Endometrium (tissue), 2 donors: ENCODE data around the gene HORMAD2.

Source experiments
- FAIRE-seq: peaks from 2 replicates; lab custom pipeline; 2012; peaks lifted over from hg19 to GRCh38; lab: Jason Lieb, UNC
- donor health status: control.
- donor health status: control.

Gene HORMAD2

GRCh38 chr22:30113494-30113893, 33.2 kb downstream of the HORMAD2 start:
- no peak for FAIRE-seq

GRCh38 chr22:30114361-30114760, 34.1 kb downstream of the HORMAD2 start:
- no peak for FAIRE-seq

DNA sequence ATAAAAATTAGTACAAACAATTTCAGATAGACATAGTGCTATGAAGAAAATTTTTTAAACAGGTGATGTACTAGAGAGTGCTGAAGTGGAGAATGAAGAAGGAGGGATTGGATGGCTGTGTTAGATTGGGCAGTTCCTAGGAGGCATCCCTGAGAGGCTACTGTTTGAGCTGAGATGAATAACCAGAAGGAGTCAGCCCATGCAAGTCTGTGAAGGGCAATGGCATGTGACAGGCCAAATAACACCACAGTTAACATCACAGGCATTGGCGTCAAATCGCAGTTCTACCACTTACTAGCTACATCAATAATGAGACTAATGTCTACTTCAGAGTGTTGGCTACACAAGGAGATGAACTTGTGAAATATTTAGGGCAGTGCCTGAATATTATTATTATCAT, 35.4 kb downstream of the HORMAD2 start:
- FAIRE-seq = no peak

GRCh38 chr22:30116362-30117117, 36.3 kb downstream of the HORMAD2 start:
- FAIRE-seq = peak; percentile 43

DNA sequence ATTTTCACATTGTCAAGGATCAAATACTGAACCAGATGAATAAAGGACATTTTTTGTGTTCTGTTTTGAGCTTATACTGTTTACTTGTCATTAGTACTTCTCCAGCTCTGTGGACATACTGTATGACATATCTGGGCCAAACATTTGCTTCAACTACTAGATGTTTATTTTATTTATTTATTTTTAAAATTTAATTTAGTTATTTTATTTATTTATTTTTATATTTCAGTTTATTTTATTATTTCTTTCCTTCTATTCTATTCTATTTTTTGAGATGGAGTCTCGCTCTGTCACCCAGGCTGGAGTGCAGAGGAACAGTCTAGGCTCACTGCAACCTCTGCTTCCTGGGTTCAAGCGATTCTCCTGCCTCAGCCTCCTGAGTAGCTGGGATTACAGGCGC, 37.0 kb downstream of the HORMAD2 start:
- FAIRE-seq = no peak

DNA sequence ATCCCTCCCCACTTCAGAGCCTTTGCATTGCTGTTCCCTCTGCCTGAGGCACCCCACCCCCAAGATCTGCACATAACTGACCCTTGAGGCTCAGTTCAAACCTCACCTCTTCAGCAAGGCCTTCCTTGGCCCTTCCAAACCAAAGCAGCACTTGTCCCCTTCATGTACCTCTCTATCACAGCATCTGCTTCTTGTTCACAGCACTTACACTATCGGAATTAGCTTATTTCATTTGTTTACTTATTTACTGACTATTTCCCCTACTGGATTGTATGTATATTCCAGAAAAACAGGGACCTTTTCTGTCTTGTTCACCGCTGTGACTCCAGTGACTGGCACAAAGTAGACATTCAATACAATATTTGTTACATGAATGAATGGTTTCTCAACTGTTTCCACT, 38.0 kb downstream of the HORMAD2 start:
- FAIRE-seq = no peak

GRCh38 chr22:30121960-30122359, 41.7 kb downstream of the HORMAD2 start:
- no peak for FAIRE-seq

DNA sequence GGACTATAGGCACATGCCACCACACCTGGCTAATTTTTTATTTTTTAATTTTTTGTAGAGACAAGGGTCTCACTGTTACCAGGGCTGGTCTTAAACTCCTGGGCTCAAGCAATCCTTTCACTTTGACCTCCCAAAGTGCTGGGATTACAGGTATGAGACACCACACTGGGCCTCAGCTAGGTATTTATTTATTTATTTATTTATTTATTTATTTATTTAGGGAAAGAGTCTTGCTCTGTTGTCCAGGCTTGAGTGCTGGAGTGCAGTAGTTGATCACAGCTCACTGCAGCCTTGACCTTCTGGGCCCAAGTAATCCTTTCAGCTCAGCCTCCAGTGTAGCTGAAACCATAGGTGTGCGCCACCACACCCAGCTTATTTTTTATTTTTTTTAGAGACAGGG, 43.2 kb downstream of the HORMAD2 start:
- FAIRE-seq = no peak

- no peak for FAIRE-seq
Measured at GRCh38 chr22:30127749-30128166, 47.5 kb downstream of the HORMAD2 start.

DNA sequence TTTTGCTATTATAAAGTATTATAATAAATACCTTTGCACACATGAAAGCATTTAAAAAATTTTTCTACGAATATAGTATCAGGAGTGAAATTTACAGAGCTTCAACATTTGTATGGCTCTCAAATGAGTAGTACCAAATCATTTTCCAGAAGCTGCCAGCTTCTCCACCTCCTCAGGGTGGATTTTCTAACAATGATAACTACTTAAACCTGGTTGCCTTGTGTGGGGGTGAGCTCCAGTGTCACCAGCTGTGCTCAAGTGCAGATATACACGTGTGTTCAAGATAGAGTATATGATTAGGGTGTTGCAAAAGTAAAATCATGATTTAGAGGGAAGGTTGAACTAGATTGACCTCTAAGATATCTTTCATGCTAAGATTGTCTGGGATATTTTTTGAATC, 48.2 kb downstream of the HORMAD2 start:
- FAIRE-seq = no peak

DNA sequence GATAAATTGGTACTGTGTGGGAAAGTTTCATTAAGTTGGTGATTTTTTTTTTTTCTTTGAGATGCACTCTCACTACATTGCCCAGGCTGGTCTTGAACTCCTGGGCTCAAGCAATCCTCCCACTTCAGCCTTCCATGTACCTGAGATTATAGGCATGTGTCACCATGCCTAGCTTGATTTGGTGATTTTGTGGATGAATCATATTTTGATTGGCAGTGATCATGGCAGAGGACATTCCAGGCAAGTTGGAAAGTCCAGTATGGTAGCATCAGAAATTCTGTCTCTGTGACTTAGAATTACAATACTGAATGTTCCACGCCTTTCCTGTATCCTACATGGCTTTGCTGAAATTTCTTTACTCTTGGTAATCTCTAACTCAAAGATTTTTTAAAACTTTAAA, 49.4 kb downstream of the HORMAD2 start:
- no peak for FAIRE-seq

- FAIRE-seq = no peak
Measured at GRCh38 chr22:30132290-30132996, 52.2 kb downstream of the HORMAD2 start.

DNA sequence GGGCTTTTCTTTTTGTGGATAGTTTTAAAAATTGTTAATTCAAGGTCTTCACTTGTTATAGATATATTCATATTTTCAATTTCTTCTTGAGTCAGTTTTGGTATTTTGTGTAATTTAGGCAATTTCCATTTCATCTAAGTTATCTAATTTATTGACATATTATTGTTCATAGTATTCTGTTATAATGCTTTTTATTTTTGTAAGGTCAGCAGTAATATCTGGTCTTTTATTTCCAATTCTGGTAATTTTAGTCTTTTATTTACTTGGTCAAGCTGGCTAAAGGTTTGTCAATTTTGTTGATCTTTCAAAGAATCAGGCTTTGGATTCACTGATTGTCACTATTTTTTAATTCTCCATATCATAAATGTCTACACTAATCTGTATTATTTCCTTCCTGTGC, 60.1 kb downstream of the HORMAD2 start:
- FAIRE-seq = no peak

DNA sequence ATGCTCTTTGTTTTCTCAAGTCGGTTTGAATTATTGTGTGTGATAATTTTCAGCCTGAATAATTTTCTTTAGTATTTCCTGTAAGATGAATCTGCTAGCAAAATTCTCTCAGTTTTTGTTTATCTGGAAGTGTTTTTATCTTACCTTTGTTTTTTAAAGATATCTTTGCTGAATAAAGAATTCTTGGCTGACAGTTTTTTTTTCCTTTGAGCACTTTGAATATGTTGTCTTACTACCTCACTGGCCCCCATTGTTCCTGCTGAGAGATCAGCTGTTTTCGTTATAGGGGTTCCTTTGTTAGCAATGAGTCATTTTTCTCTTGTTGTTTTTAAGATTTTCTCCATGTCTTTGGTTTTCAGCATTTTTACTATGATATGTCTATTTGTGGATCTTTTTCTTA, 63.0 kb downstream of the HORMAD2 start:
- FAIRE-seq = no peak

DNA sequence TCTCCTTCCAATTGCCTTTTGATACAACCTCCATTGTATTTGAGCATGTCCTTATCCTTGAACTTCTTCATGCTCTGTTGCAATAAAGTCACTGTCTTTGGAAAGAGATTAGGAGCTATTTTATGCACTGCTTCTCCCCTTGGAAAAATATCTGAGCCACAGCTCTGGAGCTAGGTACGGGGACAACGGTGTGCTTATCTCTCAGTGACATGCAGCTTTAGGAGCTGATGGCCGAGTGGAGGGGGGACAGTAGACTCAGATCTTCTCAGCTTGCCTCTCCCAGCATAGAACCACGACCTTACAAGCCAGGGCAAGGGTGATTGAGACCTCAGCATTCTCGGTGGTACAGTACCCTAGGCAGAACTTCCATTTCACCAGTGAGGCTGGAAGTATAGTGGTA, 64.1 kb downstream of the HORMAD2 start:
- no peak for FAIRE-seq

DNA sequence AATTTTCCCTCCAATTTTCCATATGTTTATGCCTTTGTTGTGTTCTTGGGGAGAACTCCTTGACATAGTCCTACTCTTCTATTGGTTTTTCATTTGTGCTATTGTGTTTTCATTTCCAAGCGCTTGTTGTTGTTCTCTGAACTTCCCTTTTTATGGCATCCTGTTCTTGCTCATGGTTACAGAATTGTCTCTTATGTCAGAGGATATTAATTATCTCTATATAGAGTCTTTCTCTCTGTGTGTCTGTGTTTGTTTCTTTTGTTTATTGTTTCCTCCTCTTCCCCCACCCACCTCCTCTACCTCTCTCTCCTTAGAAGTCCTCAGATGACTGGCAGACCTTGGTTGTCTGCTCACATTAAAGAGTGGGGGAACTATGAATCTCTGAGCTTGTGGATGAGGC, 69.9 kb downstream of the HORMAD2 start:
- no peak for FAIRE-seq

- FAIRE-seq = no peak
Measured at GRCh38 chr22:30158277-30158676, 78.0 kb downstream of the HORMAD2 start.

DNA sequence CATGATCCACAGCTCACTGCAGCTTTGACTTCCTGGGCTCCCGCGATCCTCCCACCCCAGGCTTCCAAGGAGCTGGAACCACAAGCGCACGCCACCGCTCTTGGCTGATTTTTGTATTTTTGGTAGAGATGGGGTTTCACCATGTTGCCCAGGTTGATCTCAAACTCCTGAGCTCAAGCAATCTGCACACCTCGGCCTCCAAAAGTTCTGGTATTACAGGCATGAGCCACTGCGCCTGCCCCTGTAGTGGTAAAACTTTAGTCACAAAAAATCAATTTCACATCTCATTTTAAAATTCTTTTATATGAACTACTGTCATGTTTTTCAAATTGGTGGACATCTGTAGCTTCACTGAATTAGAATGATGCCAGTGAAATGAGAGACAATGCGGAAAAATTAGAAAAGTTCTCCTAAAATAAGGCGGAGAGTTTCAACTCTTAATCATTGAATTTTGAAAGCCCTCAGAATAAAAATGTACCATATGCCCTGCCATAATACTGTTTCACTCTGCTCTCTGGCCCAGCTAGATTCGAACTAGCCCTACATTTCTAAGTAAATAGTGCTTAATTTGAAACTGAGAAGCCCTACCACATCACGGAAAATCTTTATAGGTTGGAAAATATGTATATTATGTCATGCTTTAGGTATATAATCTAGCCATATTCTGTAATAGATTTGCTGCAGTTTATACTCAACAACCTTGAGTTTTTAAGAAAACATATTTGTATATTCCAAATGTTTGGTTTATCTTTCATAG, 78.7 kb downstream of the HORMAD2 start:
- no peak for FAIRE-seq

GRCh38 chr22:30159561-30160353, 79.5 kb downstream of the HORMAD2 start:
- no peak for FAIRE-seq

- FAIRE-seq = no peak
Measured at GRCh38 chr22:30161051-30161469, 80.8 kb downstream of the HORMAD2 start.

GRCh38 chr22:30167296-30167695, 87.0 kb downstream of the HORMAD2 start:
- no peak for FAIRE-seq

DNA sequence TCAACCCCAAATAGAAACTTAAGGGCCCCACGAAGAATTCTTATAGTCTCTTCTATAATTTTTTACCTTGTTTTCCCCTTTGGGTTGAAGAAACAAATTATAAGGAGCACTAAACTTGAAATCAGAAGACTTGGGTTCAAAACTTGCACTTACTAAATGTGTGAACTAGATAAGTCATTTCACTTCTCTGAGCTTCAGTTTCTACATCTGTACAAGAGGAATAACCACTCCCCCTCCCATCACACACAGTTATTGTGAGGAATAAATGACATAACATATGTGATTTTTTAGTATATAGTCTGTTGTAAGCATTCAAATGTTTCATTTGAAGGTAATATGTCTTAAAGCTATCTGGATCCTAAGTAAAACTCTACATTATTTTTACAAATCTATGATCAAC, 87.5 kb downstream of the HORMAD2 start:
- no peak for FAIRE-seq
